ENCODE data around the gene ERGIC1.

GRCh38 chr5:172805018-172805683, 28.9 kb upstream of the ERGIC1 start:
- no peak for TF ChIP-seq POLR2AphosphoS5 (IDR thresholded peaks at IDR 0.05)
- no peak for TF ChIP-seq CTCF (IDR thresholded peaks at IDR 0.05)
- TF ChIP-seq EP300 (IDR thresholded peaks at IDR 0.05), result no peak
- no peak for TF ChIP-seq POLR2A (IDR thresholded peaks at IDR 0.05)

Data from stomach (tissue), 4 donors.